Bronchial epithelial cell (primary cell): ENCODE measurements around the gene HSFX4. TPM values are rescaled to one million over a fixed set of nuclear protein-coding genes. Genes with fewer than 3 reads are reported as not detected.
"Not testable (repeated sequence)": the region's sequence is repeated elsewhere in the genome, so short reads cannot be mapped to it uniquely, and the experiment has no call there.

Source experiments
- DNase-seq: peaks from one replicate; pipeline ENCODE4 v3.0.0-alpha.2; 2010; ENCODE audit warnings: low read depth
- FAIRE-seq: peaks from 2 replicates; lab custom pipeline; 2011; peaks lifted over from hg19 to GRCh38; lab: Jason Lieb, UNC
- H3K27me3 ChIP-seq: 2 replicates; pipeline ENCODE4 v1.5.1; 2011; ENCODE audit warnings: low read length; ENCODE audit not compliant: control insufficient read depth, insufficient read depth
- H3K36me3 ChIP-seq: 2 replicates; pipeline ENCODE4 v1.5.1; 2011; ENCODE audit warnings: low read length; ENCODE audit not compliant: control insufficient read depth, insufficient read depth
- H3K4me3 ChIP-seq: 2 replicates; pipeline ENCODE4 v1.5.1; 2011; ENCODE audit warnings: mild to moderate bottlenecking, low read depth, low read length, control low read depth
- total RNA-seq: library from RNA; depleted of rRNA; stranded (reverse); fragments of >200 nt; gene quantifications from 2 replicates; pipeline ENCODE4 v1.2.1, GENCODE V29; 2014
- TF ChIP-seq, protein P1 (sequence below): IDR thresholded peaks from 2 replicates; pipeline ENCODE4 v1.5.1; 2011; ENCODE audit warnings: mild to moderate bottlenecking, moderate library complexity, low read length, control low read depth, inconsistent platforms; ENCODE audit not compliant: insufficient read depth, severe bottlenecking

Gene HSFX4
- total RNA-seq, 1 donor from 2014 or later = not detected

DNA sequence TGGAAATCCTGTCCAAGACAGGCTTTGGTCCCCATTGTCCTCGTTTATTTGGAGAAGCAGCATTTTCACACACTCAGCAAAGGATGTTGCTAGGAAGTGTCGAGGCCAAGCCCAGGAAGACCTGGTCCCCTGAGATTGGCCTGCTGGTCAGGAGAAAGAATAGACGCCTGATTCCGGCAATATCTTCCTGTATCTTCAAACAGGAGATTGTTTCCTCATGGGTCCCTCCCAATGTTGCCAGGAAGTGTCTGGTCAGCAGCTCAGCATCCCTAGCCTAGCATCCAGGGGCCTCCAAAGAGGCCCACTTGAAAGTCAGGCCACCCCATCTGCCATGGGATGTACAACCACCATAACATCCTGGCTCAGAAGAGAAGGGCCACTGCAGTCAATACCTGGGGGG is 2.0 kb downstream of the HSFX4 start:
- not testable (repeated sequence) for DNase-seq, H3K27me3 ChIP-seq, H3K36me3 ChIP-seq, H3K4me3 ChIP-seq
- FAIRE-seq = peak; percentile 28

GRCh38 chrX:149932150-149932549 is 2.8 kb downstream of the HSFX4 start:
- H3K4me3 ChIP-seq, FAIRE-seq, H3K36me3 ChIP-seq, DNase-seq, H3K27me3 ChIP-seq: not testable (repeated sequence)

DNA sequence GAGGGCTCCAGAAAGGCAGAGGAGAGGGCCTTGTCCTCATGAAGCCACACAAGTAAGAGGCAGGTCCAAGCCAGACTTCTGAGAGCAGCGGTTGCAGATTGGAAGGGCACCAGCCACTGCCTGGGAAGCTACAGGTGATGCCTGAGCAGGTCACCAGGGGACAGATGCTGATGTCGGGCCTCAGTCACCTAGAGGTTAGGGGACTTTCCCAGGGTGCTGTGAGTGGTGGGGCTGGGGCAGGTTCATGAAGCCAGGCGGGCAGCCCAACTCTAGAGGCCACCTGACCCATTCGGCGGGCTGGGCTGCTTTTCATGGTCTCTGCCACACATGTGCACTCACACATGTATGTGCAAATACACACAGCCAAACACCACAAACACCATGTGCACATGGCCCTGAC is 3.6 kb downstream of the HSFX4 start:
- FAIRE-seq, H3K27me3 ChIP-seq, H3K4me3 ChIP-seq, H3K36me3 ChIP-seq, DNase-seq: not testable (repeated sequence)

DNA sequence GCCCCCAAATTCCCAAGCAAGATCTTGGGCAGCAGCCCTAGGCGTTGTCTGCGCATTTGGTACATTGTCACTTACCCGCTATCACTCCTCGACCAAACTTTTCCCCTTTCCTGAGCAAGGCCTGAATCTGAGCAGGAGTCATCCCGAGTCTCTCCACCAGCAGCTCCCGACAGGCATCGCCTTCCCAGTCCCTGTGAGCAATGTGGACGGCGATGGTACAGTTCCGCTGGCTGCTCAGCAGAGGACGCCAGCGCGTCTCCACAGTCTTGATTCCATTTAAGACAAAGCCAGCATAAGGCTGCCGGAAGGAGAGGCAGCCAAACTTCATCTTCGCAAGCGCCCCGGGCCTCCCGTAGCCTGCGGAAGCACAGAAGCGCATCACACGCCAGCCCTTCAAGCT is 4.2 kb downstream of the HSFX4 start:
- FAIRE-seq, H3K4me3 ChIP-seq, H3K27me3 ChIP-seq, H3K36me3 ChIP-seq, DNase-seq: not testable (repeated sequence)

GRCh38 chrX:149937328-149937727 is 8.0 kb downstream of the HSFX4 start:
- FAIRE-seq, H3K36me3 ChIP-seq, H3K27me3 ChIP-seq, DNase-seq: not testable (repeated sequence)
- H3K4me3 ChIP-seq = peak overlapping the region; percentile 75

GRCh38 chrX:149937871-149938426 is 8.6 kb downstream of the HSFX4 start:
- FAIRE-seq = no peak
- Histone ChIP-seq H3K4me3 (peak overlapping the region; percentile 75), H3K36me3 (no peaks in the 10 kb centered on the region), H3K27me3 (no peaks in the 10 kb centered on the region)
- no peak for DNase-seq
- TF ChIP-seq, protein P1, sequence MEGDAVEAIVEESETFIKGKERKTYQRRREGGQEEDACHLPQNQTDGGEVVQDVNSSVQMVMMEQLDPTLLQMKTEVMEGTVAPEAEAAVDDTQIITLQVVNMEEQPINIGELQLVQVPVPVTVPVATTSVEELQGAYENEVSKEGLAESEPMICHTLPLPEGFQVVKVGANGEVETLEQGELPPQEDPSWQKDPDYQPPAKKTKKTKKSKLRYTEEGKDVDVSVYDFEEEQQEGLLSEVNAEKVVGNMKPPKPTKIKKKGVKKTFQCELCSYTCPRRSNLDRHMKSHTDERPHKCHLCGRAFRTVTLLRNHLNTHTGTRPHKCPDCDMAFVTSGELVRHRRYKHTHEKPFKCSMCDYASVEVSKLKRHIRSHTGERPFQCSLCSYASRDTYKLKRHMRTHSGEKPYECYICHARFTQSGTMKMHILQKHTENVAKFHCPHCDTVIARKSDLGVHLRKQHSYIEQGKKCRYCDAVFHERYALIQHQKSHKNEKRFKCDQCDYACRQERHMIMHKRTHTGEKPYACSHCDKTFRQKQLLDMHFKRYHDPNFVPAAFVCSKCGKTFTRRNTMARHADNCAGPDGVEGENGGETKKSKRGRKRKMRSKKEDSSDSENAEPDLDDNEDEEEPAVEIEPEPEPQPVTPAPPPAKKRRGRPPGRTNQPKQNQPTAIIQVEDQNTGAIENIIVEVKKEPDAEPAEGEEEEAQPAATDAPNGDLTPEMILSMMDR = no peak

GRCh38 chrX:149938427-149938880 is 9.1 kb downstream of the HSFX4 start, which contains the start of gene EOLA2:
TSS of gene EOLA2 (minus strand) at chrX:149938491. CDS start at chrX:149933874, 4,617 bp downstream.
- Histone ChIP-seq H3K36me3 (no peaks in the 10 kb centered on the region), H3K27me3 (no peaks in the 10 kb centered on the region), H3K4me3 (peak within 1 kb of the TSS; percentile 75)
- DNase-seq (peak; percentile 93), FAIRE-seq (peak; percentile 36)
- TF ChIP-seq, protein P1 = peak; percentile 83

DNA sequence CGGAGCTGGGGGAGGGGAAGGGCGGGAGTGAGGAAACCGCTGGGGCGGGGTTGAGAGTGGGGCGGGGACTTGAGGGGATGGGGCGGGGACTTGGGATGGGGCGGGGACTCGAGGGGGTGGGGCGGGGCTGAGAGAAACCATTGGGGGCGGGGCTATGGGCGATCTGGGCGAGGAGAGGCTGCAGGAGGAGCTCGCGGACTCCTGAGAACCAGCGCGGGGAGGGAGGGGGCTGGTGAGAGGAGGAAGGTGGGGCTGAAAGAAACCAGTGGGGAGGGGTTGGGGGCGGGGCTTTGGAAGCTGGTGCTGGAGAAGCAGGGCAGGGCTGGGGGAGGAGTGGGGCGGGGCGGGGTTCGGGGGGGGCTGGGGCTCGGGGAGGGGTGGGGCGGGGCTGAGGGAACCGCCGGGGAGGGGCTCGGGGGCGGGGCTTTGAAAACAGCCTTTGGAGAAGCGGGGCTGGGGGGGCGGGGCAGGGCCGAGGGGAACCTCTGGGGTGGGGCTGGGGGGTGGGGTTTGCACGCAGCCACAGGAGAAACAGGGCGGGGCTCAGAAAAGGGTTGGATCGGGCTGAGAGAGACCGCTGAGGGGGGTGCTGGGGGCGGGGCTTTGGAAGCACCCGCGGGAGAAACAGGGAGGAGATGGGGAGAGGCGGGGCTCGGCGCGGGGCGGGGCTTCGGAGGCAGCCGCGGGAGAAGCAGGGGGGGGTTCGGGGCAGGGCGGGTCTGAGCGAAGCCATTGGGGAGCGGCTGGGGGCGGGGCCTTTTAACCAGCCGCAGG is 9.7 kb downstream of the HSFX4 start:
- no peak for FAIRE-seq
- Histone ChIP-seq H3K36me3 (peaks cover 3% of the 10 kb centered on the region), H3K27me3 (no peaks in the 10 kb centered on the region), H3K4me3 (peak overlapping the region; percentile 75)
- TF ChIP-seq, protein P1 = no peak
- peak; percentile 69 for DNase-seq
